KMS-11 (cell line): ENCODE results near the gene VMP1.

ENCODE experiments used
- H2AFZ ChIP-seq: fragments of 200-600 bp; sonication (generic); 2 replicates; pipeline ENCODE4 v1.6.1; 2016; ENCODE audit warnings: antibody characterized with exemption, mixed run types, low read depth
- H3K27ac ChIP-seq: fragments of 200-600 bp; sonication (generic); 2 replicates; pipeline ENCODE4 v1.6.1; 2016; ENCODE audit warnings: mild to moderate bottlenecking, mixed run types
- H3K27me3 ChIP-seq: fragments of 200-600 bp; sonication (generic); 2 replicates; pipeline ENCODE4 v1.6.1; 2017; ENCODE audit warnings: mild to moderate bottlenecking, low read depth, mixed run types, moderate library complexity; ENCODE audit not compliant: insufficient read depth
- H3K36me3 ChIP-seq: fragments of 200-600 bp; sonication (generic); 2 replicates; pipeline ENCODE4 v1.6.1; 2017; ENCODE audit warnings: mild to moderate bottlenecking, mixed run types; ENCODE audit not compliant: insufficient read depth
- H3K4me1 ChIP-seq: fragments of 200-600 bp; sonication (generic); 2 replicates; pipeline ENCODE4 v1.6.1; 2016; ENCODE audit warnings: mild to moderate bottlenecking, low read depth, mixed run types; ENCODE audit not compliant: poor library complexity, severe bottlenecking
- H3K4me2 ChIP-seq: fragments of 200-600 bp; sonication (generic); 2 replicates; pipeline ENCODE4 v1.7.0; 2016; ENCODE audit warnings: mild to moderate bottlenecking, mixed run types
- H3K4me3 ChIP-seq: fragments of 200-600 bp; sonication (generic); IDR thresholded peaks from 2 replicates; pipeline ENCODE4 v1.6.1; 2017; ENCODE audit warnings: low read depth, low read length, mixed read lengths; ENCODE audit not compliant: insufficient read depth
- H3K79me2 ChIP-seq: fragments of 200-600 bp; sonication (generic); 2 replicates; pipeline ENCODE4 v1.6.1; 2016; ENCODE audit warnings: low read depth, mixed run types; ENCODE audit not compliant: insufficient read depth
- H3K9ac ChIP-seq: fragments of 200-600 bp; sonication (generic); 2 replicates; pipeline ENCODE4 v1.6.1; 2016; ENCODE audit warnings: mild to moderate bottlenecking, mixed run types
- H4K20me1 ChIP-seq: fragments of 200-600 bp; sonication (generic); 2 replicates; pipeline ENCODE4 v1.6.1; 2016; ENCODE audit warnings: mild to moderate bottlenecking, mixed run types; ENCODE audit not compliant: insufficient read depth
- CTCF ChIP-seq: fragments of 200-600 bp; sonication (generic); conservative IDR thresholded peaks from 2 replicates; pipeline ENCODE4 v1.6.1; 2017; ENCODE audit warnings: low read depth, mild to moderate bottlenecking, antibody characterized with exemption, low read length, moderate library complexity, mixed read lengths

Gene VMP1

GRCh38 chr17:59699786-59700185 lies 7.7 kb upstream of the VMP1 start:
- Histone ChIP-seq H3K27ac (no peak overlapping the region), H3K4me1 (peaks cover 49% of the 10 kb centered on the region), H2AFZ (no peak overlapping the region), H3K79me2 (peaks cover 98% of the 10 kb centered on the region), H3K36me3 (peaks cover 16% of the 10 kb centered on the region; the same call in 1 of the 2 replicates), H3K4me3 (no peak overlapping the region), H4K20me1 (peaks cover 34% of the 10 kb centered on the region), H3K4me2 (no peak overlapping the region), H3K9ac (no peak overlapping the region), H3K27me3 (no peaks in the 10 kb centered on the region)
- TF ChIP-seq CTCF: no peak

GRCh38 chr17:59702304-59702703 lies 5.2 kb upstream of the VMP1 start:
- H3K4me2 ChIP-seq: no peak overlapping the region
- peaks cover 34% of the 10 kb centered on the region for H4K20me1 ChIP-seq

GRCh38 chr17:59707971-59708430 lies 547 bp downstream of the VMP1 start:
- peaks cover 32% of the 10 kb centered on the region for H3K4me1 ChIP-seq
- no peaks in the 10 kb centered on the region for H3K27me3 ChIP-seq
- peak overlapping the region; percentile 87 for H3K4me2 ChIP-seq
- peak overlapping the region; percentile 82 for H3K27ac ChIP-seq
- no peaks in the 10 kb centered on the region; the same call in 1 of the 2 replicates for H3K36me3 ChIP-seq
- 0 out of 2 replicates have a peak, but pooled peaks cover 7% of the 10 kb centered on the region for H4K20me1 ChIP-seq
- peaks cover 99% of the 10 kb centered on the region for H3K79me2 ChIP-seq
- peak overlapping the region; percentile 77 for H2AFZ ChIP-seq
- no peak for TF ChIP-seq CTCF
- H3K4me3 ChIP-seq: no peak overlapping the region
- peak overlapping the region; percentile 87 for H3K9ac ChIP-seq

More at GRCh38 chr17:59702304-59702703, 5.2 kb upstream of the VMP1 start:
- Histone ChIP-seq H3K36me3 (peaks cover 16% of the 10 kb centered on the region; the same call in 1 of the 2 replicates), H3K79me2 (peaks cover 100% of the 10 kb centered on the region), H3K4me3 (no peak overlapping the region), H3K9ac (no peak overlapping the region), H3K4me1 (peaks cover 38% of the 10 kb centered on the region), H3K27ac (no peak overlapping the region), H3K27me3 (no peaks in the 10 kb centered on the region), H2AFZ (no peak overlapping the region)
- TF ChIP-seq CTCF: no peak

GRCh38 chr17:59711936-59712335 lies 4.5 kb downstream of the VMP1 start:
- H3K4me1 ChIP-seq: peaks cover 14% of the 10 kb centered on the region
- H3K27ac ChIP-seq: no peak overlapping the region
- H3K27me3 ChIP-seq: no peaks in the 10 kb centered on the region
- no peak overlapping the region for H3K9ac ChIP-seq
- no peak overlapping the region for H2AFZ ChIP-seq
- H3K4me3 ChIP-seq: no peak overlapping the region
- H4K20me1 ChIP-seq: no peaks in the 10 kb centered on the region
- H3K36me3 ChIP-seq: no peaks in the 10 kb centered on the region
- no peak overlapping the region for H3K4me2 ChIP-seq
- H3K79me2 ChIP-seq: peaks cover 91% of the 10 kb centered on the region
- TF ChIP-seq CTCF: no peak
